HEK293 (cell line): ENCODE data around the gene CASP10.

Source experiments
- FEZF1 ChIP-seq: fragments of 450-650 bp; formaldehyde crosslinking; IDR thresholded peaks from 2 replicates; pipeline ENCODE4 v1.5.1; 2016; ENCODE audit warnings: missing biosample characterization, missing genetic modification characterization
- GLIS2 ChIP-seq: fragments of 450-650 bp; formaldehyde crosslinking; IDR thresholded peaks from 2 replicates; pipeline ENCODE4 v1.5.1; 2016; ENCODE audit warnings: missing biosample characterization, missing genetic modification characterization
- KLF9 ChIP-seq: fragments of 450-650 bp; formaldehyde crosslinking; IDR thresholded peaks from 2 replicates; pipeline ENCODE4 v1.5.1; 2016; ENCODE audit warnings: missing biosample characterization, missing genetic modification characterization, low read depth
- OVOL3 ChIP-seq: fragments of 450-650 bp; formaldehyde crosslinking; IDR thresholded peaks from 2 replicates; pipeline ENCODE4 v1.5.1; 2016; ENCODE audit warnings: missing biosample characterization, missing genetic modification characterization
- SCRT1 ChIP-seq: fragments of 450-650 bp; formaldehyde crosslinking; IDR thresholded peaks from 2 replicates; pipeline ENCODE4 v1.5.1; 2016; ENCODE audit warnings: missing biosample characterization, missing genetic modification characterization, borderline replicate concordance
- SETDB1 ChIP-seq: IDR thresholded peaks from one replicate; pipeline ENCODE4 v1.6.1; 2017; ENCODE audit warnings: mild to moderate bottlenecking, low read length, moderate library complexity, mixed read lengths; ENCODE audit not compliant: insufficient read length
- SP7 ChIP-seq: fragments of 450-650 bp; formaldehyde crosslinking; IDR thresholded peaks from 2 replicates; pipeline ENCODE4 v1.5.1; 2016; ENCODE audit warnings: missing biosample characterization, missing genetic modification characterization
- TRIM28 ChIP-seq: IDR thresholded peaks from 2 replicates; pipeline ENCODE4 v1.6.1; 2011; ENCODE audit warnings: low read length, control low read depth, borderline replicate concordance
- YY1 ChIP-seq: fragments of 450-650 bp; formaldehyde crosslinking; IDR thresholded peaks from 2 replicates; pipeline ENCODE4 v1.5.1; 2018; ENCODE audit warnings: missing biosample characterization, missing genetic modification characterization
- ZBTB8A ChIP-seq: fragments of 450-650 bp; formaldehyde crosslinking; IDR thresholded peaks from 2 replicates; pipeline ENCODE4 v1.5.1; 2016; ENCODE audit warnings: missing biosample characterization, missing genetic modification characterization
- ZFP41 ChIP-seq: fragments of 450-650 bp; formaldehyde crosslinking; IDR thresholded peaks from 2 replicates; pipeline ENCODE4 v1.5.1; 2016; ENCODE audit warnings: missing biosample characterization, missing genetic modification characterization, borderline replicate concordance
- ZNF121 ChIP-seq: fragments of 450-650 bp; formaldehyde crosslinking; IDR thresholded peaks from 2 replicates; pipeline ENCODE4 v1.5.1; 2016; ENCODE audit warnings: missing biosample characterization, missing genetic modification characterization
- ZNF146 ChIP-seq: fragments of 450-650 bp; formaldehyde crosslinking; IDR thresholded peaks from 2 replicates; pipeline ENCODE4 v1.5.1; 2016; ENCODE audit warnings: missing biosample characterization, missing genetic modification characterization
- ZNF223 ChIP-seq: fragments of 450-650 bp; formaldehyde crosslinking; IDR thresholded peaks from 2 replicates; pipeline ENCODE4 v1.5.1; 2016; ENCODE audit warnings: missing biosample characterization, missing genetic modification characterization
- ZNF324 ChIP-seq: fragments of 450-650 bp; formaldehyde crosslinking; IDR thresholded peaks from 2 replicates; pipeline ENCODE4 v1.5.1; 2016; ENCODE audit warnings: missing biosample characterization, missing genetic modification characterization
- ZNF548 ChIP-seq: fragments of 450-650 bp; formaldehyde crosslinking; IDR thresholded peaks from 2 replicates; pipeline ENCODE4 v1.5.1; 2016; ENCODE audit warnings: missing biosample characterization, missing genetic modification characterization
- ZNF571 ChIP-seq: fragments of 450-650 bp; formaldehyde crosslinking; IDR thresholded peaks from 2 replicates; pipeline ENCODE4 v1.5.0; 2017; ENCODE audit warnings: missing biosample characterization, missing genetic modification characterization
- ZNF660 ChIP-seq: fragments of 450-650 bp; IDR thresholded peaks from 2 replicates; pipeline ENCODE4 v1.5.1; 2018; ENCODE audit warnings: missing biosample characterization, mild to moderate bottlenecking, missing genetic modification characterization
- ZNF670 ChIP-seq: fragments of 450-650 bp; formaldehyde crosslinking; IDR thresholded peaks from 2 replicates; pipeline ENCODE4 v1.5.1; 2016; ENCODE audit warnings: missing biosample characterization, missing genetic modification characterization, low read depth
- ZNF768 ChIP-seq: fragments of 450-650 bp; formaldehyde crosslinking; IDR thresholded peaks from 2 replicates; pipeline ENCODE4 v1.5.1; 2018; ENCODE audit warnings: missing biosample characterization, mild to moderate bottlenecking, missing genetic modification characterization
- ZNF830 ChIP-seq: fragments of 450-650 bp; IDR thresholded peaks from 2 replicates; pipeline ENCODE4 v1.5.0; 2018; ENCODE audit warnings: missing biosample characterization, missing genetic modification characterization, low read depth, mild to moderate bottlenecking, moderate library complexity
- ZSCAN30 ChIP-seq: fragments of 450-650 bp; IDR thresholded peaks from 2 replicates; pipeline ENCODE4 v1.5.1; 2018; ENCODE audit warnings: missing biosample characterization, mild to moderate bottlenecking, missing genetic modification characterization, moderate library complexity
- TF ChIP-seq, protein P1 (sequence below): fragments of 450-650 bp; formaldehyde crosslinking; IDR thresholded peaks from 2 replicates; pipeline ENCODE4 v1.5.1; 2017; ENCODE audit warnings: missing biosample characterization, missing genetic modification characterization
- TF ChIP-seq, protein P2 (sequence below): fragments of 450-650 bp; formaldehyde crosslinking; IDR thresholded peaks from 2 replicates; pipeline ENCODE4 v1.5.1; 2016; ENCODE audit warnings: missing biosample characterization, missing genetic modification characterization
- TF ChIP-seq, protein P3 (sequence below): fragments of 450-650 bp; formaldehyde crosslinking; IDR thresholded peaks from 2 replicates; pipeline ENCODE4 v1.5.1; 2016; ENCODE audit warnings: missing biosample characterization, missing genetic modification characterization
- TF ChIP-seq, protein P4 (sequence below): fragments of 450-650 bp; formaldehyde crosslinking; IDR thresholded peaks from 2 replicates; pipeline ENCODE4 v1.5.1; 2016; ENCODE audit warnings: missing biosample characterization, missing genetic modification characterization, borderline replicate concordance
- TF ChIP-seq, protein P5 (sequence below): fragments of 450-650 bp; formaldehyde crosslinking; IDR thresholded peaks from 2 replicates; pipeline ENCODE4 v1.5.1; 2017; ENCODE audit warnings: missing biosample characterization, missing genetic modification characterization
- TF ChIP-seq, protein P6 (sequence below): fragments of 450-650 bp; formaldehyde crosslinking; IDR thresholded peaks from 2 replicates; pipeline ENCODE4 v1.5.1; 2016; ENCODE audit warnings: missing biosample characterization, missing genetic modification characterization
- TF ChIP-seq, protein P7 (sequence below): sonication (generic); formaldehyde crosslinking; IDR thresholded peaks from 2 replicates; pipeline ENCODE4 v1.8.1; 2022; ENCODE audit warnings: mild to moderate bottlenecking, moderate library complexity, missing genetic modification reagents

CASP10 gene

DNA sequence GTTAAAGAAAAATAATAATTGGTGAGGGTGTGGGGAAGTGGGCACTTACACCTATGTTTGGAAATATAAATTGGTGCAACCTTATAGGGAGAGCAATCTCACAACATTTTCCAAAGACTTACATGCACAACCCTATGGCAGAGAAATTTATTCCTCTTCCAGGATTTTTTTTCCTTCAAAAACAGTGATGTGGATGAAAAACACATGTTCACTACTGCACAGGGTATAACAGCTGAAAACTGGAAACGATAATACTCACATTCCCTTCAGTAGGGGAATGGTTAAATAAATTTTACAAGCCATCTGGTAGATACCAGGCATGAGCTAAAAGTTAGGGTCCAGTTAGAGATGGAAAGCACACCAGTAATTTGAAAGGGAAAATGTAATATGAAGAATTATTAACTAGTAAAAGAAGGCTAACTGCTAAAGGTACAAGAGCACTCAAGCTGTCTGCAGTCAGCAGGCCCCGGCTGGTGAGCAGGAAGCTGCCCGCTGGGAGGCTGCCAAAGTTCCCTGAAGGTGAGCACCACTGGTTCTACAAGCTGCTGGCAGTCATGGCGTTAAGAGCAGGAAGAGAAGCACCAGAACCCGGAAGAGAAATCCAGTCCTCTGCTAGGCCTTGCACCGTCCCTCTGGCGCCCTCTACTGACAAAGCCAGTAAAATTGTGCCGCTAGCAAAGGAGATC is 49.0 kb downstream of the CASP10 start (continued):
- TF ChIP-seq, protein P1, sequence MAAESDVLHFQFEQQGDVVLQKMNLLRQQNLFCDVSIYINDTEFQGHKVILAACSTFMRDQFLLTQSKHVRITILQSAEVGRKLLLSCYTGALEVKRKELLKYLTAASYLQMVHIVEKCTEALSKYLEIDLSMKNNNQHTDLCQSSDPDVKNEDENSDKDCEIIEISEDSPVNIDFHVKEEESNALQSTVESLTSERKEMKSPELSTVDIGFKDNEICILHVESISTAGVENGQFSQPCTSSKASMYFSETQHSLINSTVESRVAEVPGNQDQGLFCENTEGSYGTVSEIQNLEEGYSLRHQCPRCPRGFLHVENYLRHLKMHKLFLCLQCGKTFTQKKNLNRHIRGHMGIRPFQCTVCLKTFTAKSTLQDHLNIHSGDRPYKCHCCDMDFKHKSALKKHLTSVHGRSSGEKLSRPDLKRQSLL (tag by site-specific recombination), result no peak
- TF ChIP-seq ZNF768 (no peak), SCRT1 (tag by site-specific recombination) (no peak), OVOL3 (tag by site-specific recombination) (no peak), ZNF571 (tag by site-specific recombination) (no peak), GLIS2 (tag by site-specific recombination) (no peak), ZNF146 (tag by site-specific recombination) (no peak), TRIM28 (0 out of 2 replicates have a peak, but pooled peaks have one; percentile 17), KLF9 (tag by site-specific recombination) (no peak), ZNF121 (tag by site-specific recombination) (no peak), ZNF548 (tag by site-specific recombination) (no peak), ZNF223 (tag by site-specific recombination) (no peak), SETDB1 (peak; percentile 83), ZNF830 (tag by site-specific recombination) (no peak), YY1 (tag by site-specific recombination) (0 out of 2 replicates have a peak, but pooled peaks have one; percentile 45), ZNF660 (tag by site-specific recombination) (peak; percentile 64; the same call in 1 of the 2 replicates), ZSCAN30 (peak; percentile 54; the same call in 1 of the 2 replicates), ZBTB8A (tag by site-specific recombination) (no peak), ZNF324 (no peak), SP7 (peak; percentile 39; the same call in 1 of the 2 replicates), ZFP41 (tag by site-specific recombination) (no peak), FEZF1 (tag by site-specific recombination) (no peak), ZNF670 (tag by site-specific recombination) (no peak)
- TF ChIP-seq, protein P2, sequence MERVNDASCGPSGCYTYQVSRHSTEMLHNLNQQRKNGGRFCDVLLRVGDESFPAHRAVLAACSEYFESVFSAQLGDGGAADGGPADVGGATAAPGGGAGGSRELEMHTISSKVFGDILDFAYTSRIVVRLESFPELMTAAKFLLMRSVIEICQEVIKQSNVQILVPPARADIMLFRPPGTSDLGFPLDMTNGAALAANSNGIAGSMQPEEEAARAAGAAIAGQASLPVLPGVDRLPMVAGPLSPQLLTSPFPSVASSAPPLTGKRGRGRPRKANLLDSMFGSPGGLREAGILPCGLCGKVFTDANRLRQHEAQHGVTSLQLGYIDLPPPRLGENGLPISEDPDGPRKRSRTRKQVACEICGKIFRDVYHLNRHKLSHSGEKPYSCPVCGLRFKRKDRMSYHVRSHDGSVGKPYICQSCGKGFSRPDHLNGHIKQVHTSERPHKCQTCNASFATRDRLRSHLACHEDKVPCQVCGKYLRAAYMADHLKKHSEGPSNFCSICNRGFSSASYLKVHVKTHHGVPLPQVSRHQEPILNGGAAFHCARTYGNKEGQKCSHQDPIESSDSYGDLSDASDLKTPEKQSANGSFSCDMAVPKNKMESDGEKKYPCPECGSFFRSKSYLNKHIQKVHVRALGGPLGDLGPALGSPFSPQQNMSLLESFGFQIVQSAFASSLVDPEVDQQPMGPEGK (tag by site-specific recombination), result no peak
- TF ChIP-seq, protein P3, sequence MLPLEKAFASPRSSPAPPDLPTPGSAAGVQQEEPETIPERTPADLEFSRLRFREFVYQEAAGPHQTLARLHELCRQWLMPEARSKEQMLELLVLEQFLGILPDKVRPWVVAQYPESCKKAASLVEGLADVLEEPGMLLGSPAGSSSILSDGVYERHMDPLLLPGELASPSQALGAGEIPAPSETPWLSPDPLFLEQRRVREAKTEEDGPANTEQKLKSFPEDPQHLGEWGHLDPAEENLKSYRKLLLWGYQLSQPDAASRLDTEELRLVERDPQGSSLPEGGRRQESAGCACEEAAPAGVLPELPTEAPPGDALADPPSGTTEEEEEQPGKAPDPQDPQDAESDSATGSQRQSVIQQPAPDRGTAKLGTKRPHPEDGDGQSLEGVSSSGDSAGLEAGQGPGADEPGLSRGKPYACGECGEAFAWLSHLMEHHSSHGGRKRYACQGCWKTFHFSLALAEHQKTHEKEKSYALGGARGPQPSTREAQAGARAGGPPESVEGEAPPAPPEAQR (tag by site-specific recombination), result no peak
- TF ChIP-seq, protein P4, sequence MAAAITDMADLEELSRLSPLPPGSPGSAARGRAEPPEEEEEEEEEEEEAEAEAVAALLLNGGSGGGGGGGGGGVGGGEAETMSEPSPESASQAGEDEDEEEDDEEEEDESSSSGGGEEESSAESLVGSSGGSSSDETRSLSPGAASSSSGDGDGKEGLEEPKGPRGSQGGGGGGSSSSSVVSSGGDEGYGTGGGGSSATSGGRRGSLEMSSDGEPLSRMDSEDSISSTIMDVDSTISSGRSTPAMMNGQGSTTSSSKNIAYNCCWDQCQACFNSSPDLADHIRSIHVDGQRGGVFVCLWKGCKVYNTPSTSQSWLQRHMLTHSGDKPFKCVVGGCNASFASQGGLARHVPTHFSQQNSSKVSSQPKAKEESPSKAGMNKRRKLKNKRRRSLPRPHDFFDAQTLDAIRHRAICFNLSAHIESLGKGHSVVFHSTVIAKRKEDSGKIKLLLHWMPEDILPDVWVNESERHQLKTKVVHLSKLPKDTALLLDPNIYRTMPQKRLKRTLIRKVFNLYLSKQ (tag by site-specific recombination), result no peak
- TF ChIP-seq, protein P5, sequence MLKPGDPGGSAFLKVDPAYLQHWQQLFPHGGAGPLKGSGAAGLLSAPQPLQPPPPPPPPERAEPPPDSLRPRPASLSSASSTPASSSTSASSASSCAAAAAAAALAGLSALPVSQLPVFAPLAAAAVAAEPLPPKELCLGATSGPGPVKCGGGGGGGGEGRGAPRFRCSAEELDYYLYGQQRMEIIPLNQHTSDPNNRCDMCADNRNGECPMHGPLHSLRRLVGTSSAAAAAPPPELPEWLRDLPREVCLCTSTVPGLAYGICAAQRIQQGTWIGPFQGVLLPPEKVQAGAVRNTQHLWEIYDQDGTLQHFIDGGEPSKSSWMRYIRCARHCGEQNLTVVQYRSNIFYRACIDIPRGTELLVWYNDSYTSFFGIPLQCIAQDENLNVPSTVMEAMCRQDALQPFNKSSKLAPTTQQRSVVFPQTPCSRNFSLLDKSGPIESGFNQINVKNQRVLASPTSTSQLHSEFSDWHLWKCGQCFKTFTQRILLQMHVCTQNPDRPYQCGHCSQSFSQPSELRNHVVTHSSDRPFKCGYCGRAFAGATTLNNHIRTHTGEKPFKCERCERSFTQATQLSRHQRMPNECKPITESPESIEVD (tag by site-specific recombination), result no peak
- TF ChIP-seq, protein P6, sequence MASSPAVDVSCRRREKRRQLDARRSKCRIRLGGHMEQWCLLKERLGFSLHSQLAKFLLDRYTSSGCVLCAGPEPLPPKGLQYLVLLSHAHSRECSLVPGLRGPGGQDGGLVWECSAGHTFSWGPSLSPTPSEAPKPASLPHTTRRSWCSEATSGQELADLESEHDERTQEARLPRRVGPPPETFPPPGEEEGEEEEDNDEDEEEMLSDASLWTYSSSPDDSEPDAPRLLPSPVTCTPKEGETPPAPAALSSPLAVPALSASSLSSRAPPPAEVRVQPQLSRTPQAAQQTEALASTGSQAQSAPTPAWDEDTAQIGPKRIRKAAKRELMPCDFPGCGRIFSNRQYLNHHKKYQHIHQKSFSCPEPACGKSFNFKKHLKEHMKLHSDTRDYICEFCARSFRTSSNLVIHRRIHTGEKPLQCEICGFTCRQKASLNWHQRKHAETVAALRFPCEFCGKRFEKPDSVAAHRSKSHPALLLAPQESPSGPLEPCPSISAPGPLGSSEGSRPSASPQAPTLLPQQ (tag by site-specific recombination), result 0 out of 2 replicates have a peak, but pooled peaks have one; percentile 45
- TF ChIP-seq, protein P7, sequence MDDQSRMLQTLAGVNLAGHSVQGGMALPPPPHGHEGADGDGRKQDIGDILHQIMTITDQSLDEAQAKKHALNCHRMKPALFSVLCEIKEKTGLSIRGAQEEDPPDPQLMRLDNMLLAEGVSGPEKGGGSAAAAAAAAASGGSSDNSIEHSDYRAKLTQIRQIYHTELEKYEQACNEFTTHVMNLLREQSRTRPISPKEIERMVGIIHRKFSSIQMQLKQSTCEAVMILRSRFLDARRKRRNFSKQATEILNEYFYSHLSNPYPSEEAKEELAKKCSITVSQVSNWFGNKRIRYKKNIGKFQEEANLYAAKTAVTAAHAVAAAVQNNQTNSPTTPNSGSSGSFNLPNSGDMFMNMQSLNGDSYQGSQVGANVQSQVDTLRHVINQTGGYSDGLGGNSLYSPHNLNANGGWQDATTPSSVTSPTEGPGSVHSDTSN (CRISPR knock-in tag), result no peak
